HG02623 (cell line): Measurements from ENCODE around the gene SNX24.
"Not testable (repeated sequence)": the region's sequence is repeated elsewhere in the genome, so short reads cannot be mapped to it uniquely, and the experiment has no call there.

Experiments
- ATAC-seq: cut with Tn5 transposase; IDR thresholded peaks from one replicate; pipeline ENCODE4 v1.9.1; 2021; ENCODE audit warnings: moderate library complexity; ENCODE audit not compliant: unreplicated experiment

SNX24 gene

DNA sequence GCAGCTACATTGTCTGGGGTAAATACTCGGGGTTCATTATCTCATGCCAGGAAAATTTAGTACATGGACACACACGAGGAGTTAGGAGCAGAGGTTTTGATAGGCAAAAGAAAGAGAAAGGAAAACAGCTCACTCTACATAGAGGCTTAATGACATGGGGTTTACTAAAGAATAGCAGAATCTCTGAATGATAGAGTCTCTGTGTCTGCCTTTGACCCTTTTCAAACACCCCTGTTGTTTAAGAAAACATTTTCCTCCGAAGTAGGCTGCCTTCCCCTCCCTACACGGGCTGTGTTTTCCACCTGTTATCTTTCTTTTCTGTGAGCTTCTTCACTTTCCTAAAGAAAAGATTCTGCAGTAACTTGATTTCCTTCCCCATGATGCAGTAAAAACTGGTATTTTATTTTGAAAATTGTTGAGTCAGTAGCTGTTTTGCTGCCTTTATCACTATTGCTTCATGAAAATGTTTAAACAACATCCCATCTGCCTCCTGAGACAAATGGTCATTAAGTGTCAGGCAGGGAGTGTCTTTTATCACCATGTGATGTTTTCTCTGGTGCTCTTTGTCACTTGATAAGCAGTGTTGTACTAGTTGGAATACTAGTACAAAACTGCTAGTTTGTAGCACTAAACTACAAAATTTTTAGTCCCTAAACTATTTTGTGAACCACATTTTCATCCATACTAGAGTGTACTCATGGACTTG, 114.5 kb downstream of the SNX24 start:
- no peak for ATAC-seq

DNA sequence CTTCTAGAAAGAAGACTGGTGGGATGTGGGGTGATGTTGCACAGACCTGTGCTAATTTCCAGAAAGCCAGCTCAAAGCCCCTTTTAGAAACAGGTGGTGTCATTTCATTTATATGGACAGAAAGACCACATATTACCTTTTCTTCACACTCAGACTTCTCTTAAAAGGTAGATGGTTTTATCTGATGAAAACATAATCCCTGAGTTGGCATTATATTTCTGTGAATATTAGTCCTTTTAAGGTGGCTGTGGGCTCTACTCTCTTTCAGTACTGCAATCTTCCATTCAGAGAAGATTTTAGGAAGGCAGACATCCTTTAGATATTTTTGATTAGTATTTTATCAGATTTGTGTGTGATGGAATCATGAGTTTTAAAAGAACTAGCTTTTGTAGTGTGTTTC, 117.9 kb downstream of the SNX24 start:
- no peak for ATAC-seq

DNA sequence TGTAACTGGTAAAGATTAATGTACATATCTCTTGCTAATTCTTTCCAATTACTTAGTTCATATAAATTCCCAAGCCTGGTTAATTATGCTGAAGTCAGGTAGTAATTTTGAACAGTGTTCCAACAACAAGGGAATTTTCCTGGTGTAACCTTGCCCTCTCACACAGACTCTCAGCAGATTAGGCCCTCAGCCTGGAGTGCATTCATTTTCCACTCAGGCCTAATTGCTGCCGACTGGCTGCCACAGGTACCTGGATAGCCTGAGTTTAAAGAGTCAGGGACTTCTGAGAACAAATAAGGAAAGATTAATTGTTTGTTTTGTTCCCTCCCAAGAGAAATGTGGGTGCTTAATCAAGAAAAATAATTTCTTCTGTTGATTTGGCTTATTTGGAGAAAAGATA, 119.7 kb downstream of the SNX24 start:
- ATAC-seq: no peak

DNA sequence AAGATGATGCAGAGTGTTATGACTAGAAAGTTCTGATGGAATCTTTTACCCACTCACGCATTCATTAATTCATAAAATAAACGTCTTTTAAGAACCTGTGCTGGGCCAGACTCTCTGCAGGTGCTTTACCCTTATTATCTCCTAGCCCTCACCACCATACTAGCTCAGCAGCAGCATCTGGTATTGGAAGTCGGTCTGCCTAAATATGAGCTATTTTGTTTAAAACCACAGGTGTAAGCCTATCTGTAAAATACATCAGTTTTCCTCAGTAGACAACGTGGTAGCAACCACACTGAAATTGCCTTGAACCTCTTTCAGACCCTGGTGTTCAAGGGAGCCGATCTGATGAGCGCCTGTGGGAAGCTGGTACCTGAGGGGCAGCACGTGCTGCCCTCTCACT, 121.7 kb downstream of the SNX24 start:
- ATAC-seq: no peak

DNA sequence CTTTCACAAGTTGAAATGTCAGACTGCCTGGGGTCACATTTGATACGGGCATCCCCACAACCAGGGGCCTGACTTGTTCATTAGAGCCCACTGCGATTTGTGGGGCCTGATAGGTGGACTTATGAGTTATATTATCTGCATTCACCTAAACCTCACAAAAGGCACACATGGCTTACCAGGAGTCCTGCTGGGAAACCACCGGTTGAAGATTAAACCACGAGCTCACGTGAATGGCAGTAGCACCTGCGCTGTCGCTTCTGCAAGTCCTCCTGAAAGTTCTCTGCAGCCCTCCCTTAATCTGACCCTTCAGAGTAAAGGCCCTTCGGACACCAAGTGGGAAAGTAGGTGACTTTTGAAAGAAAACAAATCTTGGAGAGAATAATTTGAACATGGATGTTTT, 122.2 kb downstream of the SNX24 start:
- ATAC-seq: peak; percentile 95

DNA sequence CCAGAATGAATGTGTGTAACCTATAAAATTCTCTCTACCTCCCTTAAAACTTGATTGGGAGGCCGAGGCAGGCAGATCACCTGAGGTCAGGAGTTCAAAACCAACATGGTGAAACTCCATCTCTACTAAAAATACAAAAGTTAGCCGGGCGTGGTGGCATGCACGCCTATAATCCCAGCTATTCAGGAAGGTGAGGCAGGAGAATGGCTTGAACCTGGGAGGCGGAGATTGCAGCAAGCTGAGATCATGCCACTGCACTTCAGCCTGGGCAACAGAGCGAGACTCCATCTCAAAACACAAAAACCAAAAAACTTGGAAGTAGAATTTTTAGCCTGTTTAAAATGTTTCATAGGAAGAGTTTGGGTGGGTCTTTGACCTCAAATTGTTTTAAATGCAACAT, 122.6 kb downstream of the SNX24 start:
- ATAC-seq: not testable (repeated sequence)

DNA sequence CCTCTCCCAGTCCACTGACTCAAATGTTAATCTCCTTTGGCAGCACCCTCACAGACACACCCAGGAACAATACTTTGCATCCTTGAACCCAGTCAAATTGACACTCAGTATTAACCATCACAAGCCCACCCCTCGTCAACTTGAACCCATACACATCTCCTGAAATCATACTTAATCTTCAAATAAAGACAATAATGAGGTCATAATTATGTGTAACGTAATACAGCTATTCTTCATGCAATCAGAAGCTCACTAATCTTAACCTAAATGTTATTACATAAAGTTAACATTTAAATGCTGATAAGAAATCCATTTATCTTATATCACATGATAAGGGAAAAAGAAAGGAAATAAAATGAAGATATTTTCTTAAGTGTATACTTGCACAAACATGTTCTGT, 125.9 kb downstream of the SNX24 start:
- ATAC-seq: no peak

DNA sequence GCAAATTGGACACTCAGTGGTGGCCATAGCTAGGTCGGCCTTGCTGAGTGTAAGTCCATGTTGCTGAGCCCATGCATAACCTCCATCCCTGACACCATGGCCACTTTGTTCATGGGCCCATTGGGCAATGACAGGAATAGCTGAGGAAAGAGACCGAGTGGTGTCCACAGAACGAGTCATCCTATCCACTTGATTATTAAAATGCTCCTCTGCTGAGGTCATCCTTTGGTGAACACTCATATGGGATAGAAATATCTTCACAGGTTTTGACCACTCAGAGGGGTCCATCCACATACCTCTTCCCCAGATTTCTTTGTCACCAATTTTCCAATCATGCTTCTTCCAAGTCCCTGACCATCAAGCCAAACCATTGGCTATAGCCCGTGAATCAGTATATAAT, 127.5 kb downstream of the SNX24 start:
- no peak for ATAC-seq

DNA sequence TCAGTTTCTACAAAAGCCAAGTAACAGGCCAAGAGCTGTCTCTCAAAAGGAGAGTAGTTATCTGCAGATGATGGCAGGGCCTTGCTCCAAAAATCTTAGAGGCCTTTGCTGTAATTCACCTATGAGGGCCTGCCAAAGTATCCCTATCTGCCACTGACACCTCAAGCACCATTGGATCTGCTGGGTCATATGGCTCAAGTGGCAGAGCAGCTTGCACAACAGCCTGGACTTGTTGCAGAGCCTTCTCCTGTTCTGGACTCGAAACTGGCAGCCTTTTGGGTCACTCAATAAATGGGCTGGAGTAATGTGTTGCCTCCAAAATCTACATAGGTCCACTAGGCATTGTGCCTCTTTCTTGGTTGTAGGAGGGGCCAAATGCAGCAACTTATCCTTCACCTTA, 128.3 kb downstream of the SNX24 start:
- ATAC-seq: not testable (repeated sequence)

DNA sequence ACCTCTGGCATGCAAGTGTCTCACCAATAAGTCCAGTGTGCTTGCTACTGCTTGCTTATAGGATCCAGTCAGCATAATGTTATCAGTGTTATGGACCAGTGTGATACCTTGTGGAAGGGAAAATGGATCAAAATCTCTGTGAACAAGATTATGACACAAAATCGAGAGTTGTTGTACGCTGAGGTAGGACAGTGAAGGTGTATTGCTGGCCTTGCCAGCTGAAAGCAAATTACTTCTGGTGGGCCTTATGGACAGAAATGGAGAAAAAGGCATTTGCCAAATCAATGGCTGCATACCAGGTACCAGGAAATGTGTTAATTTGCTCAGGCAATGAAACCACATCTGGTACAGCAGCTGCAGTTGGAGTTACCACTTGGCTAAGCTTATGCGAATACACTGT, 128.8 kb downstream of the SNX24 start:
- ATAC-seq: not testable (repeated sequence)

DNA sequence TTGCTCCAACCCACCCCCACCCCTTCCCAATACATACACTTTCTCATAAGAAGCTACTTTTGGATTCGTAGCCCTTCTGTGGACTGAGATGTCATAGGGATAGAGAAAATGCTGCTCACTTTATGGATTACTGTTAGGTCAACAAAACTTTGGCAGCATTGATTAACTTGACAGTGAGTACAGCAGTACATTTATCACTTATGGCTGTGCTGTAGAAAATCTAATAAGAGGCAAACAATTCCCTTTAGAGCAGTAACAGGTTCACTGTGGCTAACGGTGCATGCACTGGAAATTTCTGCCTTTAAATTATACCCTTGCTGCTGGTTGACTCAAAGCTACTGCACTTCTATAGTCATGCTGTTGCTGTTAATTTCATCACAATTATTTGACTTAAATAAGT, 131.9 kb downstream of the SNX24 start:
- no peak for ATAC-seq

DNA sequence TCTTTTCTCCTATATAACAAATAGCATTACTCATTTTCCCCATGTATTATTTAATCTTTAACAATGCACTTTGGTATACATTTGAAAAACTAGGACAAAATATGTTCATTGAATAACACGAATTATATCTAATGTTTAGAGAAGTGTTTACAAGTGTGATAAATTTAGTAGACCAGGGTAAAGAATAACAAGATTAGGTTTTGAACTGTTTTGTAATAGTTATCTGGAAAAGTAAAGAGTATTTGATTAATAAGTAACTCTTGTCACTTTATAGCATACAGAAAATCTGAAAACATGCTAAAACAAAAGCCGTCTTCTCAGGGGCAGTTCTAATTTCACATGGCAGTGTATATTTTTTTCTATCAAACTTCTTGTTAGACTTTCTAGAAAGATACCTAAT, 132.7 kb downstream of the SNX24 start:
- ATAC-seq: no peak

DNA sequence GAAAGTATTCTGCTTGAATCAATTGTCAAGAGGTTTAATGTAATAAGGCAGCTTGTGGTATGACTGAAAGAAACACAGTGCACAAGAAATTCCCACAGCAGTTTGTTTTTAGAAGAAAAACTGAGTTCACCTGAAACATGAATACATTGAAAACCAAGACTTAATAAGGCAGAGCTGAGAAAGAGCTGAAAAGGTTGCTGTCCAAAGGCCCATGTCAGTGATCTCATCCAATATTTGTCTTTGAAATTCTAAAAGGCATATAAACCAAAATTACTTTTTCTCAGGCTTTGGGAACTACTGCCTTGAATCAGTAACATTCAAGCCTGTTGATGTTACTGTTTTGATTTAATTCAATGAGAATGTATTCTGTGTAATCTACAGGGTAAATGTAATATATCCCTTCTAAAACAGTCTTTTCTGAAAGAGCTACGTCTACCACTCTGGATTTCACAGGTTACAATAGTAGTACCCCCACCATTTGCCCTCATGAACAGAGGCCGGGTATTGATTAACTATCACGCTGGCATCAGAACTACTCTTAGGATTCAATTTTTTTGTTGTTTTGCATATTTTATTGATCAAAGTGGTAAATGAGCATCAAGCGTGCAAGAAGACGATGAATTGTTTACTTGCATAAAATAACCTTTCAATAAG, 133.4 kb downstream of the SNX24 start:
- no peak for ATAC-seq

DNA sequence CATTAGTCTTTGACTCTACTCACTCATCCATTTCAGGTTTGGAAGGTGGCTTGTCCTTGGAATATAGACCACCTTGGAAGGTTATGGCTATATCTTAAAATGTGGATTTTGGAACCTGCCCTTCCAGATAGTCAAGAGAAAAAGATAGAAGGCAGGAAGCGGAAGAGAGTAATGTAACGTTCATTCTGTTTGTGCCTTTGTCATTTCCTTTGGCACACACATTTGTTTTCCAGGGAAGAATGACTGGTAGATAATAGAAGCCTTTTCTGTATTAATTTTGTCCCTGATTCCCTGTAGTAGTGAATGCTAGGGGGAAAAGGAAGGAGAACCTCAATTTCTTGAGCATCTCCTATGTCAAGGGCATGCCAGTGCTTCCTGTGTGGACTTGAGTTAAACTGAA, 136.4 kb downstream of the SNX24 start:
- ATAC-seq: no peak

DNA sequence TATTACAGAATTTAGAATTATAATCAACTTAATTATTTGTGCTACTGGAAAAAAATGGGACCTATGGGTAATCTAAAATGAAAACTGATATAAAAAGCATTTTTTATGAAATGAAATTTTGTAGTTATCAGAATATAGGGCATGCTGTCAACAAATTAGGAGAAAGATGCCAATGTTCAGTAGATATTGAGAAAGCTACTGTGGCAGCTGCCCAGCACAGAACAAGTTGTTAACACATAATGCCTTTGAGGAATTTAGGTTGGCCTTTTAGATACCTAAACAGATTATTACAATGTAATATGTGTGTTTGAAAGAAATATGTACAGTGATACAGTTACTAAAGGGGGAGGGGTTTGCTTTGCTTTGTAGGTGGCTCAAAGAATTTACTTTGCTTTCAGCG, 137.0 kb downstream of the SNX24 start:
- no peak for ATAC-seq

DNA sequence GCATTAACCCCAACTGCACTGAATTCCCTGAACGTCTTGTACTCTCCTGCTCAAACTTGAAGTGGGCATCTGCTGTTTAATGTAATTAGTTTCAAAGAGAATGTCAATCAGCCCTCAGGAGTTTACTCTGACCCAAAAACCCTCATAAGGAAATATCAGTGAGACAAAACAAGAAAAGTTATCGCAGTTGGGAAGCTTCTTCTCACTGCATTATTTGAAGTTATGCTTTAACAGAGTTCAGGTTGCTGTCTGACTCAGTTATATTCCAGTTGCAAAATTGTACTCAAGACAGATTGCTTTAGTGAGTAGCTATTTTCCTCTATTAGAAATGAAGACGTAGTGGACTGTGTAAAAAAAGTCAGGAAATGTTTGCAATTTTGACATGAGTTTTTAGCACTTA, 139.0 kb downstream of the SNX24 start:
- ATAC-seq: peak; percentile 36

DNA sequence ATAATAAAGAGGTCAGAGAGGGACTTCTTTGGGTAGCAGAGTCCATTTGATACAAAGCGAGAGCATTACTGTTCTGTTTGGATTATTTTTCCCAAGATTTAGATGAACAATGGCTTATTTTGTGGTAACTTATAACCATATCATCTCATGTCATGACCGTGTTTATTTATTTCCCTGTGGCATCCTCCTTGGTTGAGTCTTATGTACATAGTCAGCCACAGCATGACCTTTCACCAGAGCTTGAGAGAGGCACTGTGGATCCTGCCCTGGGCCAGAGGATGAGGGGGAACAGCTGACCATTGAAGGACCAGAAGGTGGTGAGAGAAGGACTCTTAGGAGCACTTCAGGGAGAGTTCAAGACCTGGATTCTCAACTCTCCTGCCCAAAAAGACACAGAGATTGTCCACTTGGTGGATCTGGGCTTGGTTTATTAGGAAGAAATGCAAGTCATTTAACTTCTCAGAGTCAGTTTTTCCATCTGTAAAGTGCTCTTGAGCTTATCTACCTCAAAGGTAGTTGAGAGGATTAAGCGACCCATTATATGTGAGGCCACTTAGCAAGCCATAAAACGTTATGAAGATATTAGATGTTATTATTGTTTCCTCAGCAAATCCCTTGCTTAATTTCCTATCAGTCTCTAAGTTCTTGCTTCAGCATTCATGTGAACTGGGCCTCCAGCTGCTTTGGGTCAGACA, 139.7 kb downstream of the SNX24 start:
- no peak for ATAC-seq

DNA sequence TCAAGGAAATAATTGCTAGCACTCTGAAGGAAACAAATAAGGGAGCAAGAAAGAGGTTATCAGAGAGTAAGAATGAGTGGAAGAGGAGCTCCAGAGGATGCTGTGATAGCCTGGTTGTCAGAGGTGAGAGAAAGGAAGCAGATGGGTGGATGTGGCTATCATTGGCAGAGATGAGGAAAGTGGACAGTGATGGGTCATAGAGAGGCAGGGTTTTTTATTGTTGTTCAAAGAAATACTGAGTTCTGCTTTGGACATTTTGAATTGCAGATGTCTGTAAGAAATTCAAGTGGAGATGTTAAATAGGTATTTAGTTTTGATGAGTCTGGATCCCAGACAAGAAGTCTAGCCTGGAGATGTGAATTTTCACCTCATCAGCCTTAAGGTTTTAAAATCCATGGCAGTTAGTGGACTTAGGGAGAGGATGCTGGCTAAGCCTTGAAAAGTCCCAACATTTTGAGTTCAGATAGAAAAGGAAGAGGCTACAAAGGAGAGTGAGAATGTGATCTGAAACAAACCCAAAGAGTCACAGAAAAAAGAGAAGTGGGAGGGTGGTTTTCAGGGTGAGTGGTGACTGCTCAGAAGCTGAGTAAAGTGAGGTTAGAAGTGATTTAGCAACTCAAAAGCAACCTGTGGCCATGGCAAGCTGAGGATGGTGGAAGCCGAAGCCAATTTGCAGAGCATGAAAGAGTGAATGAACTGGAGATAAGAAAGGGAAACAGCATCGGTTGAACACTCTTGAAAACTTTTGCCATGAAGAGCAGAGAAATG, 140.7 kb downstream of the SNX24 start:
- peak; percentile 93 for ATAC-seq

DNA sequence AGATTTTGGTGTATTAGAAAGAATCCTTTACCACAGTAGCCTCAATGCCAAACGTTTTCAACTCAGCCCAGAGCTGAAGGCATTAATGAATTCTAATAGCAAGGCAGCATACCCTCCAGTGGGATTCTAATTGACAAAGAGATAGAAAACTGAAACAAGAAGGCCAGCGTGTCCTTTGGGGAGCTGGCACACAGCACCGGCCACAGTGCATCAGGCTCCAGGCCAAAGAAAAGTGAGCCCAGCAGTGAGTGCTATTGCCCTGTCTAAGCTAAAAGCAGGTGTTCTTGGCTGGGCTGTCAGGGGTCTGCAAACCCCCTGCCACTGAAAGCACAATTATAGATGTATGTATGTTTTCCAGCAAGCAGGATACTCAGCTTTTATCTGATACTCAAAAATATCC, 150.7 kb downstream of the SNX24 start:
- no peak for ATAC-seq

DNA sequence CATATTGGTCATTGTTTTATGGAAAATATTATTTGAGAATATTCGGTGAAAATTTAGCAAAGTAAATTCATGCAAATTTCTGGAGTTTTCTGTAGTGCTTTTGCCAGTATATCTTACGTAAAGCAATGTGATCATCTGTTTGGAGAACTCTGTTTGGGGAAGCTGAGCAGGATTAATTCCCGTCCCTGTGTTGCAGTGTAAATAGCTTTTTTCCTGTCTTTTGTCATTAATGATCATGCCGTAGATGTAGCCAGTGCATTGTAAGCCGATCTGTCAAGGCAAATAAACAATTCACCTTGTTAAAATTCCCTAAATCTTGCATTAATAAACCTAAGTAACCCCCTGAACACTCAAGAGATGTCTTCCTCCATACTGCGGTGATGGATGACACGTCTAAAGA, 151.9 kb downstream of the SNX24 start:
- no peak for ATAC-seq

DNA sequence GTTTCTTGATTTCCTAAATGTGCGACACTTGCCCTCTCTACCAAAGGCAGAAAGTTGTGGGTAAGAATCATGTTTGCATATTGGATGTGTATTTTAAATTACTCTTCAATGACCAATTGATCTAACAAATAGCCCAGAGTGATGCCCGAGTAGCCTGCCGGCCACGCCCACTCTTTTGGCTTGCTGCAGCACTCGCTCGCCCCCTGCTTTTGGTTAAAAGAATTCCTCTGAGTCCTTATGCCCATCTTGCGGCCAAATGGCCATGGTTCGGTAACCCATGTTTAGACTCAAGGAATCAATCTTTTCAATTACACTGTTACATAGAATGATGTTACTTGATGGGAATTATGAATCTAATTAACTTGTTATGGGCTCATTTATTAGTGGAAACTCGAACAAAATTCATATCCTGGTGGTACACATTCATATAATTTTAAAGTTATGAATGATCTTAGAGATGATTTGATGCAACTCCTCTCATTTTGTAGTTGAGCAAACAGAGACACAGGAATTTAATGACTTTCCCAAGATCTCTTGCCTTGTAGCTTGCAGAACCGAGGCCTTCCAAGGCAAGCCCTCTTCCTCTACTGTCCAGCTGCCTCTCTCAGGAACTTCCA, 154.6 kb downstream of the SNX24 start:
- ATAC-seq: peak; percentile 94
